ENCODE results near the gene KRTAP9-3.

KRTAP9-3 gene

GRCh38 chr17:41278176-41278955 is 46.1 kb downstream of the KRTAP9-3 start:
- no peak for FAIRE-seq

More at GRCh38 chr17:41278176-41278955, 46.1 kb downstream of the KRTAP9-3 start:
- no peak for DNase-seq (ENCODE audit: insufficient read length, low spot score)
- TF ChIP-seq CTCF (IDR thresholded peaks at IDR 0.05; ENCODE audit: insufficient read depth, missing control alignments), result no peak

All from D721Med (cell line).